Measurements from ENCODE around the gene DPF1. TPM values are rescaled to one million over a fixed set of nuclear protein-coding genes. Genes with fewer than 3 reads are reported as not detected.

Gene DPF1
- total RNA-seq, 1 donor from 2014 or later: not detected

GRCh38 chr19:38210458-38210987, 13.5 kb downstream of the DPF1 start:
- Histone ChIP-seq H3K4me1 (peaks cover 10 to 24% of the 10 kb centered on the region in 2 donors), H3K4me3 (peak overlapping the region; percentile 36 to 55), H3K9me3 (no peaks in the 10 kb centered on the region), H3K27me3 (no peaks in the 10 kb centered on the region), H3K27ac (peak overlapping the region; percentile 51 to 79), H3K36me3 (peaks cover 9 to 10% of the 10 kb centered on the region in 2 donors)
- DNase-seq (ENCODE audit: low spot score in 2 of 2): no peak
- intact Hi-C loops (cut with DNase I): no loop called here
- no peak for TF ChIP-seq CTCF (IDR thresholded peaks at IDR 0.05)

- intact Hi-C loops (cut with DNase I): no loop called here
- DNase-seq (ENCODE audit: low spot score in 2 of 2): peak; percentile 69 to 82
- Histone ChIP-seq H3K36me3 (peaks cover 9 to 17% of the 10 kb centered on the region in 2 donors), H3K4me3 (peak overlapping the region; percentile 36 to 55), H3K4me1 (peaks cover 10 to 24% of the 10 kb centered on the region in 2 donors), H3K9me3 (no peaks in the 10 kb centered on the region), H3K27ac (peak overlapping the region; percentile 51 to 79), H3K27me3 (no peaks in the 10 kb centered on the region)
- TF ChIP-seq CTCF (IDR thresholded peaks at IDR 0.05): no peak
Measured at GRCh38 chr19:38209671-38210457, 14.2 kb downstream of the DPF1 start.

GRCh38 chr19:38209152-38209551, 14.9 kb downstream of the DPF1 start:
- no peak for DNase-seq (ENCODE audit: low spot score in 2 of 2)
- Histone ChIP-seq H3K27ac (peak overlapping the region in 1 of 2 donors; percentile 54), H3K4me1 (peaks cover 10 to 24% of the 10 kb centered on the region in 2 donors), H3K4me3 (peak overlapping the region in 1 of 2 donors; percentile 55), H3K9me3 (no peaks in the 10 kb centered on the region), H3K36me3 (peaks cover 9 to 24% of the 10 kb centered on the region in 2 donors), H3K27me3 (no peaks in the 10 kb centered on the region)
- no peak for TF ChIP-seq CTCF (IDR thresholded peaks at IDR 0.05)
- intact Hi-C loops (cut with DNase I): no loop called here

GRCh38 chr19:38208571-38208970, 15.5 kb downstream of the DPF1 start:
- Histone ChIP-seq H3K4me3 (no peak overlapping the region), H3K27ac (peak overlapping the region in 1 of 2 donors; percentile 34), H3K27me3 (no peaks in the 10 kb centered on the region), H3K9me3 (no peaks in the 10 kb centered on the region), H3K4me1 (peaks cover 10 to 24% of the 10 kb centered on the region in 2 donors), H3K36me3 (peaks cover 13 to 28% of the 10 kb centered on the region in 2 donors)
- DNase-seq (ENCODE audit: low spot score in 2 of 2): no peak
- intact Hi-C loops (cut with DNase I): no loop called here
- TF ChIP-seq CTCF (IDR thresholded peaks at IDR 0.05): no peak

- no peak for DNase-seq (ENCODE audit: low spot score in 2 of 2)
- no peak overlapping the region for H3K4me3 ChIP-seq
- H3K4me1 ChIP-seq: peaks cover 10 to 24% of the 10 kb centered on the region in 2 donors
- H3K36me3 ChIP-seq: peaks cover 14 to 38% of the 10 kb centered on the region in 2 donors
- H3K9me3 ChIP-seq: no peaks in the 10 kb centered on the region
- intact Hi-C loops (cut with DNase I): no loop called here
- no peaks in the 10 kb centered on the region for H3K27me3 ChIP-seq
- TF ChIP-seq CTCF (IDR thresholded peaks at IDR 0.05): no peak
- peak overlapping the region in 1 of 2 donors; percentile 39 for H3K27ac ChIP-seq
Measured at GRCh38 chr19:38207543-38207942, 16.5 kb downstream of the DPF1 start.

Data from ascending aorta (tissue), 2 donors.